GM21390 (cell line): ENCODE results near the gene AKR1C1.
"Not testable (repeated sequence)": the region's sequence is repeated elsewhere in the genome, so short reads cannot be mapped to it uniquely, and the experiment has no call there.

ENCODE experiments used
- ATAC-seq: cut with Tn5 transposase; IDR thresholded peaks from one replicate; pipeline ENCODE4 v1.9.1; 2021; ENCODE audit not compliant: unreplicated experiment

Gene AKR1C1

DNA sequence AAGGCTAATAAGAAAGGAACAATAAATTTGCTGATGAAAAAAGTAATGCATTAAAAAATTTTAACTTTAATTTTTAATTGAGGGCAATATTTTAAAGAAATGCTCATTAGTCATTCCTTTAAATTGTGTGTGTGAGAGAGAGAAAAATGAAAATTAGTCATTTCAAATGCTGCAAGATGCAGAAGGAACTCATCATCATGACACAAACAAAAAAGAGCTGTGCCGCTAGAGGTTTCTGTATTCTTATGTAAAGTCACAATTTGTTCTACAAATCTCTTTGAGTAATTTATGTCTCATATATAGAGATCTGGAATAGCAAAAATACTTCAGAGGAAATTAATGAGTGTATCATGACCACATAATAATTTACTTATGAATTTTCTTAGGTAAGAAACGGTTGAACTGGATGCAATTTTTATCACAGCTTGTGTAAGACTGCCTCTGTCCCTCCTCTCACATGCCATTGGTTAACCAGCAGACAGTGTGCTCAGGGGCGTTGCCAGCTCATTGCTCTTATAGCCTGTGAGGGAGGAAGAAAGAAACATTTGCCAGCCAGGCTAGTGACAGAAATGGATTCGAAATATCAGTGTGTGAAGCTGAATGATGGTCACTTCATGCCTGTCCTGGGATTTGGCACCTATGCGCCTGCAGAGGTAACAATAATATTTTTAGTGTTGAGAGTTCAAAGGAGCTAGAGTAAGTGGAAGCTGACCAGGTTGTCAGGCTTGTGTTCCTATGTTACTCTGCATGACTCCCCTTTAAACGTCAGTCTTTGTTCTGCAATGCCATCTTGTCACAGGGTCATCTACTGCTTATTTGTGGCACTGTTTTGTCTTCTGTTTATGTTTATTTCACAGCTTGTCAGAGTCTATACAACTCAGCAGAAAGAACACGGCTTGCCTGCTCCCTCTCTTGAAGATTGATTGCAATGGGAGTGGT, at the start of gene AKR1C1:
Gene AKR1C1 (plus strand): TSS at position 540 of the 939 bp plus-strand sequence. CDS start 30 bp downstream, at position 570.
- ATAC-seq = not testable (repeated sequence)

DNA sequence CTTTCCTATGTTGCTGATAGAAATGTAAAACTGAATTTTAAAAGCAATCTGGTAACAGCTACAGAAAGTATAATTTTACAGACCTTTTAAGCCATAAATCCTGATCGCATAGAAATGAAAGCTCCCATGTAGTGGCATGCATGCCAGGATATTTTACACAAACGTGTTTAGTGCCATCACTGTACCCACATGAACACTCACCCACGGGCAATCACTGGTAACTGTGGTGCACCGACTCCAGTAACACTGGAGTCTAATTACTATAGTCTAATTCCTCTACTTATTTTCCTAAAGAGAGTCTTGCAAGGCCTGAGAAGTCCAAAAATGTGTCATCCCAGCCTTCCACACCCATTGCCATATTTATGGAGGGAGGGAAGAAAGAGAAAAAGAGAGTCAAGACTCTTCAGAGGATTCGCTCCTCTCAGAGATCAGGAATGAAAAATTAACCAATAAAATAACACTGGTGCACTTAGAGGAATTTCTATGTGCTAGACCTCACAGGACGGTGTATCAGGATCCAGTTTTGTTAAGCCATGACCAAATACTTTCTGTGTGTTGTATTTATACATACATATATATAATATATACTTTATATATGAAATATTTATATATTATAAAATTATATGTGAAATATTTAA, 48.9 kb upstream of the AKR1C1 start:
- ATAC-seq = no peak

GRCh38 chr10:4916086-4916716, 47.0 kb upstream of the AKR1C1 start:
- no peak for ATAC-seq

- ATAC-seq = no peak
These were observed 45.0 kb upstream of the AKR1C1 start for GRCh38 chr10:4918236-4918635.

DNA sequence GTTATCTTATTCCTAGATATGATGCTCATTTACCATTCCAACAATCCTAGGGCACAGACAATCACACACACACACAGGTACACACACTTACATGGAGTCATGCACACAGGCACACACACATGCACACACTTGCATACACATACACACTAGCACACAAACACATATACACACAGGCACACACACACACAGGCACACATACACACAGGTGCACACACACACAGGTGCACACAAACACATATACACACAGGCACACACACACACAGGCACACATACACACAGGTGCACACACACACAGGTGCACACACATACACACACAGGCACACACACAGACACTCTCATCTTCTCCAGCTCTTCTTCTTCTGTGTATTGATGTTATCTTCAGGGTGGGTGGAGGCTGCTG, 38.7 kb upstream of the AKR1C1 start:
- ATAC-seq = not testable (repeated sequence)

DNA sequence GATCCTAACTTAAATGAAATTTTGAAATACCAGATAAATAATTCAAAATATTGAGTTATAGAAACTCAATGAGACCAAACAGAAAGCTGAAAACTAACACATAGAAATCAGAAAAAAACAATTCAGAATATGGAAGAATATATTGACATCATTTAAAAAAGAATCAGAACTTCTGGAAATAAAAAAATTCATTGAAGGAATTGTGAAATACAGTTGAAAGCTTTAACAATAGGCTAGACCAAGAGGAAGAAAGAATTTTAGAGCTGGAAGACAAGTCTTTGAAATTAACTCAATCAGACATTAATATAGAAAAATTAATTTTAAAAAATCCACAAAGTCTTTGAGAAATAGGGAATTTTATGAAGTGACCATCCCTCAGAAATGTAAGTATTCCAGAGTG, 36.8 kb upstream of the AKR1C1 start:
- no peak for ATAC-seq

DNA sequence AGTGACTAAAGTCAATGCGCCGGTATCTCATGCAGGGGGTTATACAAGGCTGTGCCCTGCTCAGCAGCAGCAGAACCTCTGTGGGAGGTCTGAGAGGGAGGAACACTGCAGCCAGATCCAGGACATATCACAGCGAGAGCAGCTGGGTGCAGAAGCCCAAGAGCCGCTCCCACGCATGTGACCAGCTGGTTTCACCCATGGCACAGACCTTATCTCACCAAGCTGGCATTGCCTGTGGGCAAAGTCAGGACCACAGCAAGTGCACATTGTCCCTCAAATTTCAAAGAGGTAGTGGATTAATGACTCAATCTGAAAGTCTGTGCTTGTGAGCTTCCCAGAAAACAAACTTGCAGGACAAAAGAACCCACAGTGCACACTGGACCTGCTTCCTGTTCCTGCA, 31.6 kb upstream of the AKR1C1 start:
- no peak for ATAC-seq

DNA sequence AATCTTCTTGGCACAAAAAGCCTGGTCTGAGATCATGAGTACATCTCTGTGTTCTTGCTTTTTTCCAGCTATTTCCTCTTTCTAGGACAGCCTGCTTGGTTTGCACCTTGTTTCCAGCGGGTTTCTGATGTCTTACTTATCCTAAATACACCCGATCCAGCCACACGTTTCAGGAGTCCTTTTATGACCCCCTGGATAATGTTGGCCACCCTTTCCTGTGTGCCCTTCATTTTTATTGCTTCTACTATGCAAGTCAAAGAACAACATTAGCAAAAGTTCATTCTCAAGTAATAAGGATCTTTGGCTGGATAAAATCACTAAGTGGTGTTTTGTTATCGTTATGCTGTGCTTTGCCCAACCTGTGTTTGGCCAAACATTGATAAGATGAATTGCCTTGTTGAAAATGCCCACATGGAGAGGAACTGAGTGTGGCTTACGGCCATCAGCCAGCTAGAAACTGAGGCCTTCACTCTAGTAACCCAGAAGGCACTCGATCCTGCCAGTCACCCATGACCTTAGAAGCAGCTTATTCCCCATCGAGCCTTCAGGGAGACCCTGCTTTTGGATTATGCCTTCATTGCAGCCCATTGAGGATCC, 28.7 kb upstream of the AKR1C1 start:
- no peak for ATAC-seq

DNA sequence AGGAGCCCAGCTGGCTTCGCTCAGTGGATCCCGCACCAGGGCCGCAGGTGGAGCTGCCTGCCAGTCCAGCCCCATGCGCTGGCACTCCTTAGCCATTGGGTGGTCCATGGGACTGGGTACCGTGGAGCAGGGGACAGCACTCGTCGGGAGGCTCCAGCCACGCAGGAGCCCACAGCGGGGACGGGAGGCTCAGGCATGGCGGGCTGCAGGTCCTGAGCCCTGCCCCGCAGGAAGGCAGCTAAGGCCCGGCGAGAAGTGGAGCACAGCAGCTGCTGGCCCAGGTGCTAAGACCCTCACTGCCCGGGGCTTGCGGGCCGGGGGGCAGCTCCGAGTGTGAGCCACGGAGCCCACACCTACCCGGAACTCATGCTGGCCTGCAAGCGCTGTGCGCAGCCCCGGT, 25.9 kb upstream of the AKR1C1 start:
- ATAC-seq = no peak

- ATAC-seq = no peak
These were observed 23.8 kb upstream of the AKR1C1 start for GRCh38 chr10:4939224-4940072.

DNA sequence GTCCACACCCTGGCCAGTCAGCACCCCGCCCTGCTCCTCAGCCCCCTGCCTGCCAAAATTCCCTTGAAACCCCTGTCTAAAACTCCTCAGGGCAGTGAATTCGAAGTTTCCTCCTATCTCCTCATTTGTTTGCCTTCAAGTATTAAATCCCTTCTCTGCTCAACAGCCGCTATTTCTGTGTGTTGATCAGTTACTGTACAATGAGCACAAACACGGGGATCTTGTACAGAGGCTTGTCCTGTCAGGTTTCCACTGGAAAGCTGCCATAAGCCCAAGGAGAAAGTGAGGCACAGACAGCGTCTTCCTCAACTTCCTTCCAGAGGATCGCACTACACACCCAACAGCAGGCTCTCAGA, 23.2 kb upstream of the AKR1C1 start:
- not testable (repeated sequence) for ATAC-seq

GRCh38 chr10:4940909-4941308, 22.3 kb upstream of the AKR1C1 start:
- not testable (repeated sequence) for ATAC-seq

- no peak for ATAC-seq
These were observed 21.5 kb upstream of the AKR1C1 start for GRCh38 chr10:4941540-4942330.

DNA sequence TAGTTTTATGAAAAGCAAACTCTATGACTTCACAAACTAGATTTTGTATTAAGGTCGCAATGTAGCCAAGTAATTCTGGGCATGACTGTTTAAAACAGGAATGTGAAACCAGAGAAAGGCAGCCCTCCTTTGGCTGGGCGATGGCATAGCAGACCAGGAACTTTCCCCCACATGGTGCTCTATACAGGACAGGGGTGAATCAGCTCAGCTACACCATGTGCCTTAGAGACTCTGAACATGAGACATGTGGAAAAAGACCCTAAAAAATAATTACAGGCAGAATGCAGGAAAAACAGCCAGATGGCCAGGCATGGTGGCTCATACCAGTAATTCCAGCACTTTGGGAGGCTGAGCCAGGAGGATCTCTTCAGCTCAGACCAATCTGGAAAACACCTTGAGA, 20.3 kb upstream of the AKR1C1 start:
- not testable (repeated sequence) for ATAC-seq

DNA sequence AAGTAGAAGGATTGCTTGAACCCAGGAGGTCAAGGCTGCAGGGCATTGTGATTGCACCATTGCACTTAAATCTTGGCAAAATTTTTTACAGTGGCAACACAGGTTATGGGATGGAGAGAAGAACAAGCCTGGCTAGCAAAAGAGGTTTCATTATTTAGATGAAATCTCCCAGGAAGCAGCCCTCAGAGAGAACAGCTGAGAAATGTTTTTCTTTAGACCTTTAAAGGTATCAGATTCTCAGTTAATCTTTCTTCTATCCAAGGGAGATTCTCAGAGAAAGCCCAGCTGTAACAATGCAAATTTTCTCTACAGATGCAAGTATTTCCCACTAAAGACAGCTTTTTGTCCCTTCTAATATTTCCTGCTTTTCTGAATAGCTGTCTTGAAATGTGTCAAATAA, 19.8 kb upstream of the AKR1C1 start:
- not testable (repeated sequence) for ATAC-seq

DNA sequence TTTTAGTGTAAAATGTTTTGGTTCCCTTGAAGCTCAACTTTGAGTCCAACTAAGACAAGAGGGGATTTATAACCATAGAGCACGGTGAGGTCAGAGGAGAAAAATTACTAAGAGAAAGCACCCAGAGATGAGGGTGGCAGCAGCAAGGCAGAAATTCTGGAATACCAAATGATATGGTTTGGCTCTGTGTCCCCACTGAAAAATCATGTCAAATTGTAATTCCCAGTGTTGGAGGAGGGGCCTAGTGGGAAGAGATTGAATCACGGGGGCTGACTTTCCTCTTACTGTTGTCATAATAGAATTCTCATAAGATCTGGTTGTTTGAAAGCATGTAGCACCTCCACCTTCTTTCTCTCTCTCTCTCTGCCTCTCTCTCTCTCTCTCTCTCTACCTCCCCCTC, 19.4 kb upstream of the AKR1C1 start:
- no peak for ATAC-seq

DNA sequence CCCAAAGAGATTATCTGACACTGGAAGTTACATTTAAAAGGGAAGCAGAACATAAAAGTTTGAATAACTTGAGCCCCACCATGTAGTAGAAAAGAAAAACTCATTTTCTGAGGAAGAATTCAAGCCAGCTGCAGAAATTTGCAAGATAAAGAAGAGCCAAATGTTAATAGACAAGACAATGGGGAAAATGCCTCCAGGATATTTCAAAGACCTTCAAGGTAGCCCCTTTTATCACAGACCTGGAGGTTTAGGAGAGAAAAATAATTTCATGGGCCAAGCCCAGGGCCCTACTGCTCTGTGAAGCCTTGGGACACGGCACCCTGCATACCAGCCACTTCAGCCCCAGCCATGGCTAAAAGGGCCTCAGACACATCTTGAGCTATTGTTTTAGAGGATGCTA, 18.4 kb upstream of the AKR1C1 start:
- no peak for ATAC-seq

- no peak for ATAC-seq
These were observed 17.2 kb upstream of the AKR1C1 start for GRCh38 chr10:4945766-4946717.
